SJSA1 (cell line): ENCODE measurements around the gene GON7. TPM values are rescaled to one million over a fixed set of nuclear protein-coding genes. Genes with fewer than 3 reads are reported as not detected.
"Not testable (repeated sequence)": the region's sequence is repeated elsewhere in the genome, so short reads cannot be mapped to it uniquely, and the experiment has no call there.

Experiments
- DNase-seq, 2 experiments: peaks; one replicate each; pipeline ENCODE4 v3.0.0-alpha.2; 2015 to 2020; ENCODE audit warnings: low spot score in 2 of 2, low read depth in 1 of 2
- H3K27ac ChIP-seq: fragments of 250-450 bp; sonication (Bioruptor Pico); 2 replicates; pipeline ENCODE4 v1.5.1; 2020; ENCODE audit warnings: mild to moderate bottlenecking, moderate library complexity
- H3K27me3 ChIP-seq: fragments of 250-450 bp; sonication (Bioruptor Pico); replicated peaks from 2 replicates; pipeline ENCODE4 v1.5.1; 2020; ENCODE audit warnings: mild to moderate bottlenecking, moderate library complexity
- H3K36me3 ChIP-seq: fragments of 250-450 bp; sonication (Bioruptor Pico); 2 replicates; pipeline ENCODE4 v1.5.1; 2020; ENCODE audit warnings: mild to moderate bottlenecking
- H3K4me1 ChIP-seq: fragments of 250-450 bp; sonication (Bioruptor Pico); replicated peaks from 2 replicates; pipeline ENCODE4 v1.6.1; 2021; ENCODE audit warnings: mild to moderate bottlenecking
- H3K4me3 ChIP-seq: fragments of 250-450 bp; sonication (Bioruptor Pico); 2 replicates; pipeline ENCODE4 v1.5.1; 2020; ENCODE audit warnings: mild to moderate bottlenecking
- H3K9me3 ChIP-seq: fragments of 250-450 bp; sonication (Bioruptor Pico); replicated peaks from 2 replicates; pipeline ENCODE4 v1.5.1; 2020; ENCODE audit warnings: mild to moderate bottlenecking
- total RNA-seq: library from RNA; depleted of rRNA; stranded (reverse); fragments of >200 nt; shearing (Covaris generic); gene quantifications from 2 replicates; pipeline ENCODE4 v1.2.3, GENCODE V29; 2014; rRNA removed

GON7 gene
- total RNA-seq, 1 experiment from 2014 or later = 18.3 TPM

- Histone ChIP-seq H3K36me3 (no peaks in the 10 kb centered on the region), H3K27ac (no peak overlapping the region), H3K4me3 (no peak overlapping the region), H3K27me3 (no peaks in the 10 kb centered on the region), H3K9me3 (no peaks in the 10 kb centered on the region), H3K4me1 (no peaks in the 10 kb centered on the region)
- DNase-seq = no peak
These were observed 46.5 kb downstream of the GON7 start for GRCh38 chr14:93160353-93160801.

DNA sequence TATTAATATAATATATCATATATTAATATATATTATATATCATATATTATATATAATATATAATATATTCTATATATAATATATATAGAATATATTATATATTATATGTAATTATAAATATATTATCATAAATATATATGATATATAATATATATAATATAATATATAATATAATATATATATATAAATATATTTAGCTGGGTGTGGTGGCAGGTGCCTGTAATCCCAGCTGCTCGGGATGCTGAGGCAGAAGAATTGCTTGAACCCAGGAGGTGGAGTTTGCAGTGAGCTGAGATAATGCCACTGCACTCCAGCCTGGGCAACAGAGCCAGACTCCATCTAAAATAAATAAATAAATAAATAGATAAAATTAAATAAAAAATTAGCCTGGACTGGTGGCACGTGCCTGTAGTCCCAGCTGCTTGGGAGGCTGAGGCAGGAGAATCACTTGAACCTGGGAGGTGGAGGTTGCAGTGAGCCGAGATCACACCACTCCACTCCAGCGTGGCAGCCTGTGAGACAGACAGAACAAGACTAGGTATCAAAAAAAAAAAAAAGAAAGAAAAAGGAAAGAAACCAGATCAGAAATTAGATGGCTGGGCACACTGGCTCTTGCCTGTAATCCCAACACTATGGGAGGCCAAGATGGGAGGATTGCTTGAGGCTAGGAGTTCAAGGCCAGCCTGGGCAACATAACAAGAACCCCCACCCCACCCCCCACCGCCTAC is 47.1 kb downstream of the GON7 start:
- not testable (repeated sequence) for H3K4me3 ChIP-seq, DNase-seq, H3K9me3 ChIP-seq, H3K36me3 ChIP-seq, H3K4me1 ChIP-seq, H3K27me3 ChIP-seq, H3K27ac ChIP-seq

GRCh38 chr14:93158349-93158748 is 48.5 kb downstream of the GON7 start:
- not testable (repeated sequence) for DNase-seq, H3K27me3 ChIP-seq, H3K36me3 ChIP-seq, H3K4me1 ChIP-seq, H3K4me3 ChIP-seq, H3K9me3 ChIP-seq, H3K27ac ChIP-seq

- no peaks in the 10 kb centered on the region for H3K36me3 ChIP-seq
- DNase-seq = no peak
- no peak overlapping the region for H3K4me3 ChIP-seq
- no peaks in the 10 kb centered on the region for H3K27me3 ChIP-seq
- no peaks in the 10 kb centered on the region for H3K9me3 ChIP-seq
- H3K4me1 ChIP-seq = no peaks in the 10 kb centered on the region
- H3K27ac ChIP-seq = no peak overlapping the region
These were observed 50.0 kb downstream of the GON7 start for GRCh38 chr14:93156693-93157369.

DNA sequence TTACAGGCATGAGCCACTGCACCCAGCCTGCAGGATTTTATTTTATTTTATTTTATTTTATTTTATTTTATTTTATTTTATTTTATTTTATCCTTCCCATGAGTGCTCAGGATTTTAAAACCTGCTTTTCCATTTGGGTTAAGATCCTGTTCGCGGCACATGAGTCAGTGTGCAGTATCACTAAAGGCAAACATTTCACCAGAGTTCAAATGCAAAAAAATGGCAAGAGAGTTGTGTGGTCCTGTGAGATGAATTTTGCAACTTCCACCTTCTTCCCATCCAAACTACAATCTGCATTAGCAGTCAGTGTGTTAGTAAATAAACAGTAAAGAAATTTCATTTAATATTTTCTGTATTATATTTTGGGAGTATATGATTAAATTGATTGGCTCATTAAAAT is 51.2 kb downstream of the GON7 start:
- DNase-seq = no peak
- no peaks in the 10 kb centered on the region for H3K9me3 ChIP-seq
- H3K4me3 ChIP-seq = no peak overlapping the region
- no peak overlapping the region for H3K27ac ChIP-seq
- H3K4me1 ChIP-seq = no peaks in the 10 kb centered on the region
- H3K27me3 ChIP-seq = no peaks in the 10 kb centered on the region
- H3K36me3 ChIP-seq = no peaks in the 10 kb centered on the region

DNA sequence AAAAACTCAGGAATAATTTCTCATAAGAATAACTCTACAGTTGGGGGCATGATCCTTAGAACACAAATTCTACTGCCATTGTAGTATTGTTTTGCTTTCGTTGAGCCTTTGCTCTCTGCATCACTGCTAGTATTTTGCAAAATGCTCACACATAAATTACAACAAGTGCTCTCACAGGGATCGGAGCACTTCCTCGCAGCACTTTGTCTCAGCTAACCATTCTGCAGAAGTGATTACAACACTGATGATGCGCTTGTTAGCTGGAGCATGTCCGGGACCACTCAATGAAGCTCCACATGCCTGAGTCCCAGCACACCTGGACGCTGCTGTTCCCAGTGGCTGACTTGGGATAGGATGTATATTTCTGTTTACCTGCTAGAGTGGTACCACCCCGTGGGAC is 53.7 kb downstream of the GON7 start:
- Histone ChIP-seq H3K4me3 (no peak overlapping the region), H3K27ac (no peak overlapping the region), H3K4me1 (no peaks in the 10 kb centered on the region), H3K27me3 (no peaks in the 10 kb centered on the region), H3K36me3 (no peaks in the 10 kb centered on the region), H3K9me3 (no peaks in the 10 kb centered on the region)
- DNase-seq = no peak

Other genes with a start within 250 kb of the GON7 start
- 56.2 and 57.5 TPM in 2 replicates for gene ITPK1, start 91.1 kb downstream of the GON7 start, total RNA-seq
- 10.0 and 10.6 TPM in 2 replicates for gene MOAP1, start 22.2 kb downstream of the GON7 start, total RNA-seq
- 7.8 and 10.9 TPM in 2 replicates for gene LYSET, start 21.7 kb downstream of the GON7 start, total RNA-seq
- 47.7 and 64.1 TPM in 2 replicates for gene UBR7, start 191 bp upstream of the GON7 start, total RNA-seq
- gene BTBD7, start 126.0 kb upstream of the GON7 start, total RNA-seq = 7.1 and 17.2 TPM in 2 replicates
- gene COX8C, start 140.1 kb upstream of the GON7 start, total RNA-seq = not detected in 2 replicates
- 0.05 and 0.13 TPM in 2 replicates for gene UNC79, start 223.9 kb upstream of the GON7 start, total RNA-seq